MCF 10A (cell line): ENCODE measurements around the gene PRRT1B. TPM values are rescaled to one million over a fixed set of nuclear protein-coding genes. Genes with fewer than 3 reads are reported as not detected.

Experiments
- BruUV-seq: library from RNA; stranded (reverse); fragments of 400-500 nt; replicated peaks from 2 replicates; lab custom pipeline; 2021; lab: Mats Ljungman, UMichigan
- CTCF ChIA-PET: fragments of 300-600 bp; sonication (Branson Sonifier 250); formaldehyde crosslinking; extraction: SDS; loops from one replicate; lab custom pipeline; 2021; ENCODE audit warnings: antibody characterized with exemption, inconsistent platforms; lab: Yijun Ruan, JAX
- POLR2A ChIA-PET: fragments of 300-600, 350-650 bp; sonication (Branson Sonifier 250); formaldehyde crosslinking; extraction: SDS; loops from one replicate; lab custom pipeline; 2020; ENCODE audit warnings: antibody characterized with exemption, inconsistent platforms; lab: Yijun Ruan, JAX
- DNase-seq: peaks from one replicate; pipeline ENCODE4 v3.0.0-alpha.2; 2018; ENCODE audit not compliant: unreplicated experiment
- H3K27ac Mint-ChIP-seq: one replicate; pipeline ENCODE4 v1.8.0; 2022; ENCODE audit warnings: mild to moderate bottlenecking, low read depth, mixed read lengths; ENCODE audit not compliant: unreplicated experiment
- H3K27me3 Mint-ChIP-seq: one replicate; pipeline ENCODE4 v1.8.0; 2022; ENCODE audit warnings: mixed read lengths; ENCODE audit not compliant: insufficient read depth, unreplicated experiment
- H3K36me3 Mint-ChIP-seq: one replicate; pipeline ENCODE4 v1.8.0; 2022; ENCODE audit warnings: mild to moderate bottlenecking, moderate library complexity, mixed read lengths; ENCODE audit not compliant: insufficient read depth, unreplicated experiment
- H3K4me1 Mint-ChIP-seq: one replicate; pipeline ENCODE4 v1.8.0; 2022; ENCODE audit warnings: mixed read lengths; ENCODE audit not compliant: insufficient read depth, unreplicated experiment
- H3K4me3 Mint-ChIP-seq: one replicate; pipeline ENCODE4 v1.8.0; 2022; ENCODE audit warnings: mild to moderate bottlenecking, moderate library complexity, mixed read lengths; ENCODE audit not compliant: unreplicated experiment
- H3K9me3 Mint-ChIP-seq: one replicate; pipeline ENCODE4 v1.8.0; 2022; ENCODE audit warnings: mixed read lengths; ENCODE audit not compliant: unreplicated experiment
- CTCF ChIP-seq: fragments of 200-600 bp; IDR thresholded peaks from one replicate; pipeline ENCODE4 v1.8.0; 2022; ENCODE audit warnings: antibody characterized with exemption, mild to moderate bottlenecking; ENCODE audit not compliant: unreplicated experiment
- intact Hi-C: fragments of 100-400 bp; cut with micrococcal nuclease; formaldehyde crosslinking; loops from 2 replicates; pipeline ENCODE4 v1.14.1; 2022
- total RNA-seq: library from RNA; stranded (reverse); gene quantifications from 2 replicates; pipeline ENCODE4 v1.2.3, GENCODE V29; 2022

The PRRT1B gene
- total RNA-seq, 1 experiment from 2014 or later, result not detected

- TF ChIP-seq CTCF, result no peak
- H3K4me3 Mint-ChIP-seq, result no peak overlapping the region
- no peak for DNase-seq
- BruUV-seq, result no TSS peak
- no peak overlapping the region for H3K27ac Mint-ChIP-seq
- ChIA-PET POLR2A (interaction anchor here (0.6 kb wide), 1 partner anchor 41 kb away, joined by 3 read pairs; no protein-coding TSS in a partner anchor), CTCF (no interaction called here)
- H3K9me3 Mint-ChIP-seq, result no peaks in the 10 kb centered on the region
- H3K4me1 Mint-ChIP-seq, result no peaks in the 10 kb centered on the region
- no peaks in the 10 kb centered on the region for H3K36me3 Mint-ChIP-seq
- intact Hi-C loops, result no loop called here
- no peaks in the 10 kb centered on the region for H3K27me3 Mint-ChIP-seq
These were observed 10.5 kb upstream of the PRRT1B start for GRCh38 chr9:131534721-131535237.

DNA sequence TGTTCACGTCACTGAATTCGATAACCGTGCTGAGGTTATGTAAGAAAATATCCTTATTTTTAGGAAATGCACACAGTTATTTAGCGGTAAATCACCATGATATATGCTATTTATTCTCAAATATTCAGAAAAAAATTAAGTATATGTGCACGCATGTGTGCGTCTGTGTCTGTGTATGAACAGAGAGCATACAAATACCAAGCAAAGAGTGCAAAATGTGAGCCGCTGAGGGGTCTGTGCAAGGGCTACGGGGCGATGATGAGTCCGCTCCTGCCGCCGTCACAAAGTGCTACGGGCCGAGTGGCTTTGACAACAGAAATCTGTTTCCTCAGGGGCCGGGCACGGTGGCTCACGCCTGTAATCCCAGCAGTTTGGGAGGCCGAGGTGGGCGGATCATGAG is 7.4 kb upstream of the PRRT1B start:
- H3K4me1 Mint-ChIP-seq, result no peaks in the 10 kb centered on the region

GRCh38 chr9:131539223-131539923 is 6.0 kb upstream of the PRRT1B start:
- CTCF ChIA-PET, result interaction anchor here (0.5 kb wide), 1 partner anchor 16 kb away, joined by 3 read pairs; no protein-coding TSS in a partner anchor
- H3K27me3 Mint-ChIP-seq, result no peaks in the 10 kb centered on the region
- intact Hi-C loops, result no loop called here
- no peak for TF ChIP-seq CTCF
- DNase-seq, result no peak
- no peaks in the 10 kb centered on the region for H3K4me1 Mint-ChIP-seq
- H3K36me3 Mint-ChIP-seq, result no peaks in the 10 kb centered on the region
- POLR2A ChIA-PET, result interaction anchor here (1.1 kb wide), 1 partner anchor 208 kb away, joined by 4 read pairs; no protein-coding TSS in a partner anchor
- H3K9me3 Mint-ChIP-seq, result peaks cover 15% of the 10 kb centered on the region
- no peak overlapping the region for H3K4me3 Mint-ChIP-seq
- H3K27ac Mint-ChIP-seq, result no peak overlapping the region
- BruUV-seq, result no TSS peak

More for the DNA sequence above, 7.4 kb upstream of the PRRT1B start:
- TF ChIP-seq CTCF, result no peak
- BruUV-seq, result no TSS peak
- Mint-ChIP-seq H3K27me3 (no peaks in the 10 kb centered on the region), H3K9me3 (peaks cover 8% of the 10 kb centered on the region), H3K4me3 (no peak overlapping the region), H3K36me3 (no peaks in the 10 kb centered on the region), H3K27ac (no peak overlapping the region)
- intact Hi-C loops, result no loop called here
- CTCF ChIA-PET, result interaction anchor here (0.6 kb wide), 1 partner anchor 126 kb away, joined by 4 read pairs; no protein-coding TSS in a partner anchor
- no peak for DNase-seq
- POLR2A ChIA-PET, result no interaction called here

- TF ChIP-seq CTCF, result no peak
- intact Hi-C loops, result no loop called here
- H3K9me3 Mint-ChIP-seq, result peaks cover 15% of the 10 kb centered on the region
- ChIA-PET CTCF (interaction anchor here (0.7 kb wide), 1 partner anchor 95 kb away, joined by 3 read pairs; no protein-coding TSS in a partner anchor), POLR2A (interaction anchor here (0.7 kb wide), 1 partner anchor 66 kb away, joined by 3 read pairs; no protein-coding TSS in a partner anchor)
- H3K4me1 Mint-ChIP-seq, result peaks cover 3% of the 10 kb centered on the region
- peaks cover 14% of the 10 kb centered on the region for H3K27me3 Mint-ChIP-seq
- no peaks in the 10 kb centered on the region for H3K36me3 Mint-ChIP-seq
- no TSS peak for BruUV-seq
- H3K27ac Mint-ChIP-seq, result no peak overlapping the region
- H3K4me3 Mint-ChIP-seq, result no peak overlapping the region
- no peak for DNase-seq
These were observed 2.2 kb upstream of the PRRT1B start for GRCh38 chr9:131543141-131543540.
